Liver (tissue), 9 donors: ENCODE results near the gene RADIL. TPM values are rescaled to one million over a fixed set of nuclear protein-coding genes. Genes with fewer than 3 reads are reported as not detected.

Source experiments
- DNase-seq: peaks from one replicate; pipeline ENCODE4 v3.0.0-alpha.2; 2017; ENCODE audit warnings: low spot score
- H3K27ac ChIP-seq, 2 donors: one replicate each; pipeline ENCODE4 v1.7.0; 2013; ENCODE audit warnings: inconsistent platforms in 2 of 2, low read length in 2 of 2, control low read depth in 1 of 2, low read depth in 1 of 2, mild to moderate bottlenecking in 1 of 2
- H3K27me3 ChIP-seq, 4 donors: one replicate each; pipeline versions ENCODE4 v1.6.1 to v1.7.0; 2013; ENCODE audit warnings: low read length in 3 of 4, inconsistent platforms in 1 of 4, mild to moderate bottlenecking in 1 of 4, moderate library complexity in 1 of 4; ENCODE audit not compliant: control insufficient read depth in 4 of 4, insufficient read depth in 4 of 4
- H3K36me3 ChIP-seq, 4 donors: one replicate each; pipeline versions ENCODE4 v1.6.1 to v1.7.0; 2013; ENCODE audit warnings: low read length in 3 of 4, mild to moderate bottlenecking in 3 of 4, low read depth in 1 of 4, moderate library complexity in 1 of 4; ENCODE audit not compliant: control insufficient read depth in 4 of 4, insufficient read depth in 3 of 4
- H3K4me1 ChIP-seq, 4 donors: one replicate each; pipeline versions ENCODE4 v1.6.1 to v1.7.0; 2013; ENCODE audit warnings: low read length in 3 of 4, mild to moderate bottlenecking in 3 of 4, moderate library complexity in 1 of 4; ENCODE audit not compliant: control insufficient read depth in 4 of 4, insufficient read depth in 4 of 4
- H3K4me3 ChIP-seq, 3 donors: one replicate each; pipeline versions ENCODE4 v1.6.1 to v1.7.0; 2013; ENCODE audit warnings: low read length in 3 of 3, control low read depth in 1 of 3, low read depth in 1 of 3, mild to moderate bottlenecking in 1 of 3
- H3K9ac ChIP-seq, 2 donors: one replicate each; pipeline ENCODE4 v1.7.0; 2013; ENCODE audit warnings: low read length in 2 of 2, mild to moderate bottlenecking in 2 of 2, moderate library complexity in 2 of 2, control low read depth in 1 of 2, low read depth in 1 of 2
- H3K9me3 ChIP-seq, 4 donors: one replicate each; pipeline versions ENCODE4 v1.6.1 to v1.7.0; 2013; ENCODE audit warnings: low read length in 3 of 4; ENCODE audit not compliant: control insufficient read depth in 4 of 4
- CTCF ChIP-seq: fragments of 150-350 bp; IDR thresholded peaks from 2 replicates; pipeline ENCODE4 v1.5.1; 2017; ENCODE audit warnings: improper control_type of control experiment, low read depth, low read length; ENCODE audit not compliant: missing input control
- FOXA2 ChIP-seq: IDR thresholded peaks from 2 replicates; pipeline ENCODE4 v1.6.1; 2016; ENCODE audit warnings: antibody characterized with exemption
- HNF4A ChIP-seq, 2 donors: conservative IDR thresholded peaks; 2 replicates each; pipeline ENCODE4 v1.6.1; 2016; ENCODE audit warnings: antibody characterized with exemption in 2 of 2, mild to moderate bottlenecking in 2 of 2
- HNF4G ChIP-seq: IDR thresholded peaks from 2 replicates; pipeline ENCODE4 v1.6.1; 2016; ENCODE audit warnings: antibody characterized with exemption
- JUND ChIP-seq, 2 donors: IDR thresholded peaks; 2 replicates each; pipeline ENCODE4 v1.6.1; 2016; ENCODE audit warnings: antibody characterized with exemption in 2 of 2
- MAX ChIP-seq: IDR thresholded peaks from 2 replicates; pipeline ENCODE4 v1.6.1; 2016; ENCODE audit warnings: antibody characterized with exemption
- NR2F2 ChIP-seq: IDR thresholded peaks from 2 replicates; pipeline ENCODE4 v1.6.1; 2016; ENCODE audit warnings: antibody characterized with exemption
- REST ChIP-seq: IDR thresholded peaks from 2 replicates; pipeline ENCODE4 v1.6.1; 2016; ENCODE audit warnings: antibody characterized with exemption, mild to moderate bottlenecking
- SP1 ChIP-seq: IDR thresholded peaks from 2 replicates; pipeline ENCODE4 v1.6.1; 2018; ENCODE audit warnings: antibody characterized with exemption, mild to moderate bottlenecking
- TAF1 ChIP-seq: conservative IDR thresholded peaks from 2 replicates; pipeline ENCODE4 v1.6.1; 2016; ENCODE audit warnings: antibody characterized with exemption, mild to moderate bottlenecking
- YY1 ChIP-seq: IDR thresholded peaks from 2 replicates; pipeline ENCODE4 v1.6.1; 2016; ENCODE audit warnings: antibody characterized with exemption, mild to moderate bottlenecking
- WGBS: extraction: QIAGEN DNeasy Blood & Tissue Kit; methylation state at CpG from one replicate; pipeline ENCODE4 v1.1.7; 2013; 5-methylcytosine and 5-hydroxymethylcytosine counted together
- polyA plus RNA-seq, 2 donors: library from polyadenylated mRNA; stranded (reverse) in 1 of 2; unstranded in 1 of 2; fragments of 200-250 nt in 1 of 2; fragments of >200 nt in 1 of 2; fragmentation: Nextera tagmentation in 1 of 2; extraction: Ambion mirVana in 1 of 2; gene quantifications; one replicate each; pipeline versions ENCODE4 v1.2.1 to v1.2.3, GENCODE V29; 2013 to 2015
- total RNA-seq, 2 donors: library from RNA; depleted of rRNA; stranded (reverse); fragments of >200 nt; gene quantifications; one replicate each; pipeline ENCODE4 v1.2.3, GENCODE V29; 2014
- donor health status: healthy.
- donor health status: healthy.
- donor health status: healthy.
- donor health status: healthy.
- donor health status: healthy.

The RADIL gene
- total and polyA plus RNA-seq, 4 donors = 0.14 to 0.25 (median 0.21) TPM; not detected in 1

GRCh38 chr7:4825081-4825480, 58.4 kb downstream of the RADIL start:
- H3K27ac ChIP-seq = no peak overlapping the region
- no peak overlapping the region for H3K9ac ChIP-seq
- no peaks in the 10 kb centered on the region for H3K27me3 ChIP-seq
- no peaks in the 10 kb centered on the region for H3K9me3 ChIP-seq
- no peak for TF ChIP-seq YY1
- no peak for TF ChIP-seq HNF4G
- no peak for TF ChIP-seq MAX
- no peak for TF ChIP-seq NR2F2
- TF ChIP-seq JUND (IDR thresholded peaks at IDR 0.05) = no peak
- H3K4me1 ChIP-seq = no peaks in the 10 kb centered on the region
- no peak overlapping the region for H3K4me3 ChIP-seq
- no peaks in the 10 kb centered on the region for H3K36me3 ChIP-seq
- DNase-seq = no peak
- 91% methylated on average over 15 of the region's 15 CpGs for WGBS

GRCh38 chr7:4824120-4824775, 59.3 kb downstream of the RADIL start:
- Histone ChIP-seq H3K9ac (no peak overlapping the region), H3K4me3 (no peak overlapping the region), H3K4me1 (no peaks in the 10 kb centered on the region), H3K27me3 (no peaks in the 10 kb centered on the region), H3K9me3 (no peaks in the 10 kb centered on the region), H3K36me3 (no peaks in the 10 kb centered on the region), H3K27ac (no peak overlapping the region)
- WGBS = 64% methylated on average over 20 of the region's 20 CpGs
- TF ChIP-seq NR2F2 = no peak
- DNase-seq = no peak

- Histone ChIP-seq H3K9me3 (no peaks in the 10 kb centered on the region), H3K36me3 (no peaks in the 10 kb centered on the region), H3K27ac (no peak overlapping the region), H3K4me3 (no peak overlapping the region), H3K9ac (no peak overlapping the region), H3K27me3 (no peaks in the 10 kb centered on the region), H3K4me1 (no peaks in the 10 kb centered on the region)
- TF ChIP-seq FOXA2 = no peak
- TF ChIP-seq HNF4A (conservative IDR thresholded peaks at IDR 0.05) = no peak
- TF ChIP-seq NR2F2 = no peak
- no peak for TF ChIP-seq SP1
- no peak for TF ChIP-seq CTCF
- TF ChIP-seq TAF1 = no peak
- TF ChIP-seq REST = no peak
- DNase-seq = no peak
- 72% methylated on average over 14 of the region's 14 CpGs for WGBS
Observed at GRCh38 chr7:4823441-4824119, 59.9 kb downstream of the RADIL start.
